Trophoblast cell (in vitro differentiated cells and primary cell): ENCODE data around the gene PLPP7.
A peak's percentile ranks its signal among the peaks of the same experiment; 100 is the strongest.
"Not testable (repeated sequence)": the region's sequence is repeated elsewhere in the genome, so short reads cannot be mapped to it uniquely, and the experiment has no call there.

Experiments
- DNase-seq, 2 donors: peaks; one replicate each; pipeline ENCODE4 v3.0.0-alpha.2; 2016
- H2AFZ ChIP-seq: 2 replicates; pipeline ENCODE4 v1.6.1; 2013; ENCODE audit warnings: low read length, moderate library complexity, mild to moderate bottlenecking; ENCODE audit not compliant: insufficient read depth, poor library complexity
- H2AK5ac ChIP-seq: 2 replicates; pipeline ENCODE4 v1.6.1; 2013; ENCODE audit warnings: mild to moderate bottlenecking, low read length
- H2BK120ac ChIP-seq: 2 replicates; pipeline ENCODE4 v1.6.1; 2013; ENCODE audit warnings: low read length, mild to moderate bottlenecking, moderate library complexity; ENCODE audit not compliant: insufficient read depth, poor library complexity
- H2BK12ac ChIP-seq: 2 replicates; pipeline ENCODE4 v1.6.1; 2013; ENCODE audit warnings: mild to moderate bottlenecking, low read length, moderate library complexity
- H2BK5ac ChIP-seq: 2 replicates; pipeline ENCODE4 v1.6.1; 2013; ENCODE audit warnings: low read length, low read depth, moderate library complexity, mild to moderate bottlenecking; ENCODE audit not compliant: poor library complexity
- H3K14ac ChIP-seq: 2 replicates; pipeline ENCODE4 v1.6.1; 2013; ENCODE audit warnings: mild to moderate bottlenecking, low read length
- H3K18ac ChIP-seq: 2 replicates; pipeline ENCODE4 v1.6.1; 2013; ENCODE audit warnings: mild to moderate bottlenecking, low read length
- H3K23ac ChIP-seq: 2 replicates; pipeline ENCODE4 v1.6.1; 2013; ENCODE audit warnings: low read length
- H3K27ac ChIP-seq: 2 replicates; pipeline ENCODE4 v1.5.1; 2013; ENCODE audit warnings: low read depth, mild to moderate bottlenecking, inconsistent platforms, low read length, moderate library complexity
- H3K27me3 ChIP-seq: 2 replicates; pipeline ENCODE4 v1.6.1; 2013; ENCODE audit warnings: inconsistent platforms, mild to moderate bottlenecking, low read length, moderate library complexity; ENCODE audit not compliant: insufficient read depth
- H3K36me3 ChIP-seq, 2 experiments: 1 replicate in 1 of 2; 2 replicates in 1 of 2; pipeline ENCODE4 v1.6.1; 2013; ENCODE audit warnings: low read length in 2 of 2, mild to moderate bottlenecking in 2 of 2, moderate library complexity in 1 of 2; ENCODE audit not compliant: insufficient read depth in 2 of 2, control insufficient read depth in 1 of 2
- H3K4ac ChIP-seq: 2 replicates; pipeline ENCODE4 v1.6.1; 2013; ENCODE audit warnings: low read depth, mild to moderate bottlenecking, low read length, moderate library complexity
- H3K4me1 ChIP-seq, 2 experiments: 1 replicate in 1 of 2; 2 replicates in 1 of 2; pipeline ENCODE4 v1.6.1; 2013; ENCODE audit warnings: low read length in 2 of 2, mild to moderate bottlenecking in 2 of 2, moderate library complexity in 1 of 2; ENCODE audit not compliant: insufficient read depth in 2 of 2, control insufficient read depth in 1 of 2
- H3K4me2 ChIP-seq: 2 replicates; pipeline ENCODE4 v1.6.1; 2013; ENCODE audit warnings: inconsistent platforms, mild to moderate bottlenecking, low read length, moderate library complexity
- H3K4me3 ChIP-seq: 2 replicates; pipeline ENCODE4 v1.5.1; 2013; ENCODE audit warnings: mild to moderate bottlenecking, low read depth, low read length, inconsistent platforms
- H3K79me1 ChIP-seq: one replicate; pipeline ENCODE4 v1.6.1; 2013; ENCODE audit warnings: low read length
- H3K79me2 ChIP-seq: 2 replicates; pipeline ENCODE4 v1.6.1; 2013; ENCODE audit warnings: low read length, mild to moderate bottlenecking; ENCODE audit not compliant: control insufficient read depth, insufficient read depth, poor library complexity
- H3K9ac ChIP-seq: 2 replicates; pipeline ENCODE4 v1.6.1; 2013; ENCODE audit warnings: mild to moderate bottlenecking, low read length
- H3K9me3 ChIP-seq: 2 replicates; pipeline ENCODE4 v1.6.1; 2013; ENCODE audit warnings: low read depth, mild to moderate bottlenecking, control low read depth, inconsistent platforms, low read length; ENCODE audit not compliant: insufficient read depth
- H4K12ac ChIP-seq: 2 replicates; pipeline ENCODE4 v1.6.1; 2013; ENCODE audit warnings: low read depth, mild to moderate bottlenecking, low read length, moderate library complexity
- H4K8ac ChIP-seq: 2 replicates; pipeline ENCODE4 v1.6.1; 2013; ENCODE audit warnings: low read depth, mild to moderate bottlenecking, low read length, moderate library complexity
- H4K91ac ChIP-seq: one replicate; pipeline ENCODE4 v1.6.1; 2013; ENCODE audit warnings: low read depth, mild to moderate bottlenecking, low read length, moderate library complexity
- WGBS: extraction: QIAGEN DNeasy Blood & Tissue Kit; methylation state at CpG from one replicate; pipeline ENCODE4 v1.1.7; 2013; ENCODE audit warnings: missing lambda C conversion rate; ENCODE audit not compliant: insufficient read length, insufficient coverage; ENCODE audit errors: extremely low coverage; 5-methylcytosine and 5-hydroxymethylcytosine counted together

PLPP7 gene

DNA sequence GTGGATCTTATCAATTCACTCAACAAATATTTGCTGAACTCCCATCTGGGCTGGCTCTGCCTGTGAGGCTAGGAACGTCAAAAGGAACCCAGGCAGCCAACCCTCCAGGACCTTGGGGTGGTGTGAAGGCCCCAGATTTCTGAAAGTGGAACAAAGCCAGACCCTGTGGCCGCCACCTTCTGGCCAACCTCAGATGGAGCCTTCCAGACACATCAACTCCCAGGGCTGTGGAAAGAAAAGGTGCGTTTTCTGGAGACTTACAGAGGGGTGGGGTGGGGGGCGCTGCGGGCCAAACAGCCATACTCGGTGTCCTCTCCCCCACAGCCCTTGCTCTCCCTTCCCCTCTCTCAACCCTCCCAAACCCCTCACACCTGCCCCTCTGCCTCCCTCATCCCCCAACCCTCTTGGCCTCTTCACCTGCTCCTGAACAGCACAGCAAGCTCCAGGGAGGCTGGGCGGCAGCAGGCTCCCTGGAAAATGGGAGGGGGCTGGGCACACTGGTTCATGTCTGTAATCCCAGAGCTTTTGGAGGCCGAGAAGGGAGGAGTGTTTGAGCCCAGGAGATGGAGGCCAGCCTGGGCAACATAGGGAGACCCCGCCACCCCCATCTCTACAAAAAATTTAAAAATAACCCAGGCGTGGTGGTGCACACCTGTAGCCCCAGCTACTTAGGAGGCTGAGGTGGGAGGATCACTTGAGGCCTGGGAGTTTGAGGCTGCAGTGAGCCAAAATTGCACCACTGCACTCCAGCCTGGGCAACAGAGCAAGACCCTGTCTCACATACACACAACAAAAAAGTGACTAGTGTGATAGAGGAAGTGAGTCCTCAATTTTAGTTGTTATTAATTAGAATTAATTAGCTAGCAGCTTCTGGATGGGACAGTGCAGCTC lies 59.4 kb downstream of the PLPP7 start:
- Histone ChIP-seq H3K4me3 (no peak overlapping the region), H3K4ac (no peak overlapping the region), H2BK120ac (no peak overlapping the region), H3K23ac (no peak overlapping the region), H2BK12ac (no peak overlapping the region), H3K9ac (no peak overlapping the region), H3K79me2 (no peaks in the 10 kb centered on the region), H4K12ac (no peak overlapping the region), H3K4me1 (peaks cover 2 to 3% of the 10 kb centered on the region in 2 experiments), H3K9me3 (peaks cover 2% of the 10 kb centered on the region), H2BK5ac (no peak overlapping the region), H3K79me1 (no peaks in the 10 kb centered on the region), H3K27ac (no peak overlapping the region), H3K36me3 (no peaks in the 10 kb centered on the region), H3K27me3 (no peaks in the 10 kb centered on the region), H4K91ac (no peak overlapping the region), H4K8ac (no peak overlapping the region), H2AFZ (no peak overlapping the region), H3K14ac (no peak overlapping the region), H2AK5ac (no peak overlapping the region), H3K4me2 (no peak overlapping the region), H3K18ac (no peak overlapping the region)
- no peak for DNase-seq
- no CpG with 5 or more reads among the region's 10 CpGs for WGBS

DNA sequence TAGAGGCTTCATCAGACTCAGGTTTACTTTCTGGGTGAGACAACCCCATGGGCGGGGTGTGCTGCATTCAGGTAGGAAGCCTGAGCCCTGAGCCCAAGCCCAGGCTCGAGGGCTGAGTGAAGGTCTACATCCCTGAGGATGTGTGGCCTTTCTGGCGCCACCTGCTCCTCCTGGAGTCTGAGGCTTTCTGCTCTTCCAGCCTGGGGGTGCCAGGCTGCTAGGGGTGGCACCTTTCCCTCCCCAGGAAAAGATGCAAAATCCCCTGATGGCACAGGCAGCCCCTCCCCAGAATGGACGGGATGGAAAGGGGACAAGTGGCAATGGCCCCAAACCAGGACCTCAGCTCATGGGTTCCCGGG lies 60.0 kb downstream of the PLPP7 start:
- H3K27me3 ChIP-seq, result no peaks in the 10 kb centered on the region
- no peak overlapping the region for H4K12ac ChIP-seq
- DNase-seq, result no peak
- no peak overlapping the region for H2BK120ac ChIP-seq
- H3K27ac ChIP-seq, result no peak overlapping the region
- H3K9ac ChIP-seq, result no peak overlapping the region
- H3K18ac ChIP-seq, result no peak overlapping the region
- H4K91ac ChIP-seq, result no peak overlapping the region
- H3K4me2 ChIP-seq, result peak overlapping the region; percentile 66
- no peak overlapping the region for H3K4me3 ChIP-seq
- H3K14ac ChIP-seq, result no peak overlapping the region
- H2BK5ac ChIP-seq, result no peak overlapping the region
- H3K79me1 ChIP-seq, result no peaks in the 10 kb centered on the region
- no peak overlapping the region for H2AK5ac ChIP-seq
- no peaks in the 10 kb centered on the region for H3K79me2 ChIP-seq
- peak overlapping the region; percentile 33 for H2AFZ ChIP-seq
- no peak overlapping the region for H3K4ac ChIP-seq
- no CpG with 5 or more reads among the region's 5 CpGs for WGBS
- peaks cover 2 to 3% of the 10 kb centered on the region in 2 experiments for H3K4me1 ChIP-seq
- H4K8ac ChIP-seq, result no peak overlapping the region
- no peak overlapping the region for H3K23ac ChIP-seq
- H3K36me3 ChIP-seq, result no peaks in the 10 kb centered on the region
- no peak overlapping the region for H2BK12ac ChIP-seq
- H3K9me3 ChIP-seq, result peaks cover 2% of the 10 kb centered on the region

DNA sequence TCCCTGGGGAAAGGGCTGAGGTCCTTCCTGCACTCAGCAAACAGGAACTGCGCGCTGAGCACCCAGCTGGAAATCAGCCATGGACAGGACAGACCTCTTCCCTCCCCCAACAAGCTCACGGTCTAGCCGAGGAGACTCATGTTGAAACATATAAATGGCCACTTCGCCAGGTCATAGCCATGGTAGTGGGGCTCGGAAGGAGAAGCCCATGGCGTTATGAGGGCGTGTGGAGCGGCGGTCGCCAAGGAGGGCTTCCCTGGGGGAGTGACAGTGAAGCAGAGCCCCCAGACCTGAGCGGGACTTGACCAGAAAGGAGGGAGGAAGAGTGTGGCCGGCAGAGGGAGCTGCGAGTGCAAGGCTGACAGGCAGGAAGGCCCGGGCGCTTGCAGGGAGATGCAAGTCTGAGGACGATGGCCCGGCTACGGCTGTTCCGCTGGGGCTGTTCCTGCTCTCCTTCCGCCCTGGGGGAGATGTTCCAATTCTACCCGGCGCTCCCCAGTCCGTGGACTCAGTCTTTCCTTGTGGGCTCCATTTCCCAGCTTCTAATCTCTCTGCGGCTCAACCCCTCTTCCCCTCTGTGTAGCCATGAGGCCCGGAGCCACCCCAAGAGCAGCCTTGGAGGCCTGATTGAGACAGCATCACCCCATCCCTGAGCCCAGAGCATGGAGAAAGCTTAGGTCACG lies 60.5 kb downstream of the PLPP7 start:
- Histone ChIP-seq H2BK5ac (no peak overlapping the region), H2AK5ac (no peak overlapping the region), H3K4ac (no peak overlapping the region), H2BK12ac (no peak overlapping the region), H3K18ac (peak overlapping the region; percentile 27), H4K12ac (no peak overlapping the region), H3K79me1 (no peaks in the 10 kb centered on the region), H4K8ac (peak overlapping the region; percentile 52), H3K14ac (no peak overlapping the region), H3K79me2 (no peaks in the 10 kb centered on the region), H3K27me3 (no peaks in the 10 kb centered on the region), H3K27ac (no peak overlapping the region), H3K4me2 (peak overlapping the region; percentile 66), H3K4me3 (no peak overlapping the region), H2BK120ac (no peak overlapping the region), H3K36me3 (no peaks in the 10 kb centered on the region), H3K9me3 (no peaks in the 10 kb centered on the region), H3K9ac (no peak overlapping the region), H2AFZ (peak overlapping the region; percentile 53), H4K91ac (no peak overlapping the region), H3K4me1 (peaks cover 2 to 3% of the 10 kb centered on the region in 2 experiments), H3K23ac (no peak overlapping the region)
- DNase-seq, result peak; percentile 77 to 79
- WGBS, result no CpG with 5 or more reads among the region's 27 CpGs

DNA sequence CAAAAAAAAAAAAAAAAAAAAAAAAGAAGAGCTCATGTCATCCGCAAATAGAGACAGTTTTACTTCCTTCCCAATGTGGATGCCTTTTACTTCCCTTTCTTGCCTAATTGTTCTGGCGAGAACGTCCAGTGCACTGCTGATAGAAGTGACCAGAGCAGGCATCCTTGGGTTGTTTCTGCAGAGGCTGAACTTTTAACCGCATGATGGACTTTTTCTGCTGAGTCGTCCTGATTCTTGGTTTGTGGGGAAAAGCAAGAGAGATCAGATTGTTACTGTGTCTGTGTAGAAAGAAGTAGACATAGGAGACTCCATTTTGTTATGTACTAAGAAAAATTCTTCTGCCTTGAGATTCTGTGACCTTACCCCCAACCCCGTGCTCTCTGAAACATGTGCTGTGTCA lies 67.0 kb downstream of the PLPP7 start:
- H3K23ac ChIP-seq, result not testable (repeated sequence)
- WGBS, result no CpG with 5 or more reads among the region's 6 CpGs

More for the DNA sequence above, 67.0 kb downstream of the PLPP7 start:
- not testable (repeated sequence) for H4K8ac ChIP-seq, H2AK5ac ChIP-seq, H3K27me3 ChIP-seq, H2BK5ac ChIP-seq, H3K79me1 ChIP-seq, H2BK12ac ChIP-seq, H3K18ac ChIP-seq, H3K36me3 ChIP-seq, H3K4me2 ChIP-seq, H4K91ac ChIP-seq, H3K4me3 ChIP-seq, H3K27ac ChIP-seq, H3K14ac ChIP-seq, H2AFZ ChIP-seq, H4K12ac ChIP-seq, H3K4ac ChIP-seq, H3K9me3 ChIP-seq, H3K79me2 ChIP-seq, H3K9ac ChIP-seq
- peak overlapping the region; percentile 62 for H2BK120ac ChIP-seq
- peaks cover 3 to 15% of the 10 kb centered on the region in 2 experiments for H3K4me1 ChIP-seq
- peak in 1 of 2 donors; percentile 39 for DNase-seq
